Skeletal muscle tissue (tissue), 4 donors: ENCODE measurements around the gene ARID1B. TPM values are rescaled to one million over a fixed set of nuclear protein-coding genes. Genes with fewer than 3 reads are reported as not detected.

Source experiments
- H3K27ac ChIP-seq: one replicate; pipeline ENCODE4 v1.7.0; 2013; ENCODE audit warnings: mild to moderate bottlenecking, low read depth, low read length, inconsistent platforms
- H3K27me3 ChIP-seq, 3 donors: one replicate each; pipeline ENCODE4 v1.7.0; 2013; ENCODE audit warnings: low read length in 3 of 3; ENCODE audit not compliant: control insufficient read depth in 3 of 3, insufficient read depth in 3 of 3
- H3K36me3 ChIP-seq, 3 donors: one replicate each; pipeline ENCODE4 v1.7.0; 2013; ENCODE audit warnings: low read length in 3 of 3; ENCODE audit not compliant: control insufficient read depth in 3 of 3, insufficient read depth in 3 of 3
- H3K4me1 ChIP-seq, 3 donors: one replicate each; pipeline ENCODE4 v1.7.0; 2013; ENCODE audit warnings: low read length in 3 of 3, mild to moderate bottlenecking in 3 of 3; ENCODE audit not compliant: control insufficient read depth in 3 of 3, insufficient read depth in 3 of 3
- H3K4me3 ChIP-seq, 3 donors: one replicate each; pipeline ENCODE4 v1.7.0; 2013; ENCODE audit warnings: low read length in 3 of 3
- H3K9ac ChIP-seq, 3 donors: one replicate each; pipeline ENCODE4 v1.7.0; 2013; ENCODE audit warnings: low read length in 3 of 3, mild to moderate bottlenecking in 3 of 3, moderate library complexity in 2 of 3, low read depth in 1 of 3
- H3K9me3 ChIP-seq, 3 donors: one replicate each; pipeline ENCODE4 v1.7.0; 2013; ENCODE audit warnings: low read length in 3 of 3; ENCODE audit not compliant: control insufficient read depth in 3 of 3
- total RNA-seq: library from RNA; depleted of rRNA; stranded (reverse); fragments of >200 nt; gene quantifications from one replicate; pipeline ENCODE4 v1.2.3, GENCODE V29; 2014
- donor health status: Osteomylitis.

Gene ARID1B
- total RNA-seq, 1 donor from 2014 or later = 73.6 TPM

DNA sequence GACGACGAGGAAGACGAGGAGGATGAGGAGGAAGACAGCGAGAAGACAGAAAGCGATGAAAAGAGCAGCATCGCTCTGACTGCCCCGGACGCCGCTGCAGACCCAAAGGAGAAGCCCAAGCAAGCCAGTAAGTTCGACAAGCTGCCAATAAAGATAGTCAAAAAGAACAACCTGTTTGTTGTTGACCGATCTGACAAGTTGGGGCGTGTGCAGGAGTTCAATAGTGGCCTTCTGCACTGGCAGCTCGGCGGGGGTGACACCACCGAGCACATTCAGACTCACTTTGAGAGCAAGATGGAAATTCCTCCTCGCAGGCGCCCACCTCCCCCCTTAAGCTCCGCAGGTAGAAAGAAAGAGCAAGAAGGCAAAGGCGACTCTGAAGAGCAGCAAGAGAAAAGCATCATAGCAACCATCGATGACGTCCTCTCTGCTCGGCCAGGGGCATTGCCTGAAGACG is 429.2 kb downstream of the ARID1B start:
- no peak overlapping the region for H3K27ac ChIP-seq
- H3K9me3 ChIP-seq = no peaks in the 10 kb centered on the region
- peaks cover 24 to 43% (median 33%) of the 10 kb centered on the region in 3 donors for H3K36me3 ChIP-seq
- no peak overlapping the region for H3K9ac ChIP-seq
- no peaks in the 10 kb centered on the region for H3K4me1 ChIP-seq
- no peaks in the 10 kb centered on the region for H3K27me3 ChIP-seq
- H3K4me3 ChIP-seq = no peak overlapping the region

- no peaks in the 10 kb centered on the region for H3K4me1 ChIP-seq
These were observed 430.4 kb downstream of the ARID1B start for GRCh38 chr6:157207521-157208076.

GRCh38 chr6:157209865-157210530 is 432.8 kb downstream of the ARID1B start:
- Histone ChIP-seq H3K36me3 (peaks cover 17 to 28% (median 22%) of the 10 kb centered on the region in 3 donors), H3K9me3 (no peaks in the 10 kb centered on the region), H3K4me3 (no peak overlapping the region), H3K9ac (no peak overlapping the region), H3K27me3 (no peaks in the 10 kb centered on the region), H3K4me1 (no peaks in the 10 kb centered on the region), H3K27ac (no peak overlapping the region)

More at GRCh38 chr6:157207521-157208076, 430.4 kb downstream of the ARID1B start:
- Histone ChIP-seq H3K36me3 (peaks cover 24 to 40% (median 33%) of the 10 kb centered on the region in 3 donors), H3K27me3 (no peaks in the 10 kb centered on the region), H3K27ac (no peak overlapping the region), H3K4me3 (no peak overlapping the region), H3K9ac (no peak overlapping the region), H3K9me3 (no peaks in the 10 kb centered on the region)

DNA sequence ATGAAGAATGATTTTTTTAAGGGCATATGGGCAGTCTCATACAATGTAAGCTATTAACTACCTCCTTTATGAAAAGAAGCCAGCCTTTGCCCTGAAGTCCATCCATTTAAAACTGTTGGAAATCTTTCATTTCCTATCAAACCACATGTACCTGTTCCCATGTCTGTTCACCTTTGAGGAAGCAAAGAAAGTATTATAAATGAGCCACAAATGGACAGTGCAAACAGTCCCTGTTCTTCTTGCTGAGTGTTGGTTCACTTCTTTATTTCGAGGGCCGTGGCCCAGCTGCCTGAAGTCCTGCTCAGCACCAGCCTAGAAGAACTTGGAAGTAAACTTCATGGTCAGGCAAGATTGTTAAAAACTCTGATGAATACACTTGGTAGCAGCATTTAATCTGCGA is 433.8 kb downstream of the ARID1B start:
- Histone ChIP-seq H3K4me3 (no peak overlapping the region), H3K9me3 (no peaks in the 10 kb centered on the region), H3K27ac (no peak overlapping the region), H3K4me1 (no peaks in the 10 kb centered on the region), H3K9ac (no peak overlapping the region), H3K36me3 (peaks cover 17 to 22% (median 18%) of the 10 kb centered on the region in 3 donors), H3K27me3 (no peaks in the 10 kb centered on the region)

- Histone ChIP-seq H3K4me3 (no peak overlapping the region), H3K9me3 (no peaks in the 10 kb centered on the region), H3K36me3 (peaks cover 9 to 13% (median 10%) of the 10 kb centered on the region in 3 donors), H3K27me3 (peaks cover 0 to 2% (median 0%) of the 10 kb centered on the region in 3 donors), H3K4me1 (no peaks in the 10 kb centered on the region), H3K27ac (no peak overlapping the region), H3K9ac (no peak overlapping the region)
These were observed 434.7 kb downstream of the ARID1B start for GRCh38 chr6:157211603-157212455.

DNA sequence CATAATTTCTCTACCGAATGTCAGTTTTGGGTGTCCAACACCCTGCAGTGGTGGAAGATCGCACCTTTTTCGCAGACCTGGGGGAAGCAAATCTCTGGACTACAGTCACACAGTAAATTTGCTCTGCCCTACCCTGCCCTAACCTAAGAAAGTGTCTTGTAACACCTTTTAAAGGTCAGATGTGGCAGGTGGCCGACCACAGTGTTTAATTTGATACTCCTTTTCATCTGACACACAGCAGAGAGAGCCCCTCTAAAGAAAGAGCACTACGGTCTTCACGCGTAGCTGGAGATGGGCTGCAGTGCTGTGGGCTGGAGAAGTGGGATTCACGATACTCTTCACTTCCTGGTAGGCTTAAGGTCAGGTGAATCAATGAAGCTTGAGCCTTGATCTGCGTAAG is 436.2 kb downstream of the ARID1B start:
- no peaks in the 10 kb centered on the region for H3K4me1 ChIP-seq

GRCh38 chr6:157213907-157214565 is 436.9 kb downstream of the ARID1B start:
- Histone ChIP-seq H3K9ac (no peak overlapping the region), H3K27ac (no peak overlapping the region), H3K27me3 (peaks cover 0 to 2% (median 0%) of the 10 kb centered on the region in 3 donors), H3K4me3 (no peak overlapping the region), H3K9me3 (no peaks in the 10 kb centered on the region), H3K4me1 (no peaks in the 10 kb centered on the region), H3K36me3 (peaks cover 0 to 3% (median 0%) of the 10 kb centered on the region in 3 donors)

More for the DNA sequence above, 436.2 kb downstream of the ARID1B start:
- H3K9me3 ChIP-seq = no peaks in the 10 kb centered on the region
- peaks cover 0 to 3% (median 0%) of the 10 kb centered on the region in 3 donors for H3K36me3 ChIP-seq
- H3K4me3 ChIP-seq = no peak overlapping the region
- H3K9ac ChIP-seq = no peak overlapping the region
- peaks cover 0 to 2% (median 0%) of the 10 kb centered on the region in 3 donors for H3K27me3 ChIP-seq
- no peak overlapping the region for H3K27ac ChIP-seq

GRCh38 chr6:157215717-157216116 is 438.5 kb downstream of the ARID1B start:
- Histone ChIP-seq H3K27me3 (peaks cover 0 to 2% (median 0%) of the 10 kb centered on the region in 3 donors), H3K9ac (no peak overlapping the region), H3K4me3 (no peak overlapping the region), H3K27ac (no peak overlapping the region), H3K9me3 (no peaks in the 10 kb centered on the region), H3K4me1 (peaks cover 0 to 2% (median under 1%) of the 10 kb centered on the region in 3 donors), H3K36me3 (no peaks in the 10 kb centered on the region)

DNA sequence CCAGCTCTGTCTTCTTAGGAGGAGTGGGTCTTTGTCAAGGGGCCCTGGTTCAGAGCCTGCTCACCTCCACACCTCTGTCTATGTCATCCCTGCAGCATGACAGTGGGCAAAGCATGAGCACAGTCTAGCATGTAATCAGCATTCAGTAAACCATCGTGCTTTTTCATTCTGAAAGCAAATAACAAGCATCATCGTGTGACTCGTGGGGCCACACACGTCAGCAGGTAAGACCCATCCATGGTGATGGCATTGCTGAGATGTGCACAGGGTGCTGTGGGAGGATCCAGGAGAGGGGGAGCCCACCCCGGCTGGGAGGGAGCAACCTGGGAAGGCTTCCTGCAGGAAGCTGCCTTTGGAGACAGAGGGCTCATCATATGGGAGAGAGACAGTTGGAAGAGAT is 439.4 kb downstream of the ARID1B start:
- Histone ChIP-seq H3K27ac (no peak overlapping the region), H3K27me3 (peaks cover 0 to 2% (median 0%) of the 10 kb centered on the region in 3 donors), H3K4me1 (peaks cover 3 to 5% (median 4%) of the 10 kb centered on the region in 3 donors), H3K9ac (no peak overlapping the region), H3K36me3 (no peaks in the 10 kb centered on the region), H3K9me3 (no peaks in the 10 kb centered on the region), H3K4me3 (no peak overlapping the region)
